GM10266 (cell line): ENCODE results near the gene PTPRG.

Experiments used
- DNase-seq: peaks from one replicate; pipeline ENCODE4 v3.0.0; 2012; ENCODE audit errors: extremely low spot score
- CTCF ChIP-seq: IDR thresholded peaks from 2 replicates; pipeline ENCODE4 v1.5.1; 2012; ENCODE audit warnings: mild to moderate bottlenecking, low read depth; ENCODE audit not compliant: control insufficient read depth, insufficient read depth; ENCODE audit errors: missing control alignments

The PTPRG gene

GRCh38 chr3:62225051-62225450, 663.7 kb downstream of the PTPRG start:
- TF ChIP-seq CTCF, result no peak
- no peak for DNase-seq

- TF ChIP-seq CTCF, result no peak
- DNase-seq, result no peak
Observed at GRCh38 chr3:62226601-62227339, 665.4 kb downstream of the PTPRG start.

- DNase-seq, result no peak
- TF ChIP-seq CTCF, result no peak
Observed at GRCh38 chr3:62228467-62228866, 667.1 kb downstream of the PTPRG start.

- DNase-seq, result no peak
- TF ChIP-seq CTCF, result no peak
Observed at GRCh38 chr3:62229211-62229610, 667.8 kb downstream of the PTPRG start.

- no peak for DNase-seq
- TF ChIP-seq CTCF, result no peak
Observed at GRCh38 chr3:62229908-62230307, 668.5 kb downstream of the PTPRG start.

- TF ChIP-seq CTCF, result no peak
- DNase-seq, result no peak
Observed at GRCh38 chr3:62233065-62233464, 671.7 kb downstream of the PTPRG start.

GRCh38 chr3:62236016-62236415, 674.6 kb downstream of the PTPRG start:
- no peak for TF ChIP-seq CTCF
- no peak for DNase-seq
